ENCODE data around the gene POC1A. TPM values are rescaled to one million over a fixed set of nuclear protein-coding genes. Genes with fewer than 3 reads are reported as not detected.

The POC1A gene
- total RNA-seq, 1 experiment from 2014 or later = 43.0 TPM

GRCh38 chr3:52046186-52046901 is 107.9 kb downstream of the POC1A start:
- ChIA-PET POLR2A (ENCODE audit: unreplicated experiment) (interaction anchor here (0.6 to 1.8 kb wide), 4 partner anchors 8 to 49 kb away, joined by 4 to 19 read pairs (median 4); no protein-coding TSS in a partner anchor), CTCF (interaction anchor here (0.6 to 1.3 kb wide), 2 partner anchors 45 to 105 kb away, joined by 3 to 5 read pairs; partner anchors contain the start of gene RRP9)
- intact Hi-C loops (cut with micrococcal nuclease) = loop anchor here (2.0 kb wide), 1 partner anchor 98 kb away; no protein-coding TSS in a partner anchor
- peaks cover 12% of the 10 kb centered on the region for H3K79me2 ChIP-seq (ENCODE audit: low read length)
- H4K20me1 ChIP-seq (ENCODE audit: low read length) = no peaks in the 10 kb centered on the region
- H2AFZ ChIP-seq (ENCODE audit: low read length) = peak overlapping the region; percentile 27; the same call in 1 of the 2 replicates
- H3K27ac ChIP-seq (ENCODE audit: low read length) = peak overlapping the region; percentile 99
- H3K36me3 ChIP-seq (ENCODE audit: low read depth, low read length) = peaks cover 17% of the 10 kb centered on the region
- peaks cover 37% of the 10 kb centered on the region for H3K4me1 ChIP-seq (ENCODE audit: insufficient read depth, low read length)
- peak overlapping the region; percentile 97 for H3K9ac ChIP-seq (ENCODE audit: low read length)
- H3K9me3 ChIP-seq (ENCODE audit: low read length) = no peaks in the 10 kb centered on the region
- peak overlapping the region; percentile 77 for H3K4me2 ChIP-seq (ENCODE audit: low read length)
- DNase-seq (peak; percentile 98), ATAC-seq (peak; percentile 78)
- TSS peak; percentile 41 for BruUV-seq (replicated peaks)
- H3F3A ChIP-seq (ENCODE audit: low read length, unreplicated experiment) = peaks cover 6% of the 10 kb centered on the region
- no peaks in the 10 kb centered on the region for H3K27me3 ChIP-seq (ENCODE audit: low read length)
- peak overlapping the region; percentile 41; the same call in 1 of the 2 replicates for H3K4me3 ChIP-seq (ENCODE audit: low read length)
- no peaks in the 10 kb centered on the region for H3K9me2 ChIP-seq (replicated peaks; ENCODE audit: low read length)
- no peak for TF ChIP-seq CTCF (conservative IDR thresholded peaks at IDR 0.05; ENCODE audit: low read depth, low read length)
- TF ChIP-seq EZH2 (IDR thresholded peaks at IDR 0.05; ENCODE audit: low read length, unreplicated experiment) = no peak
- TF ChIP-seq EZH2phosphoT487 (IDR thresholded peaks at IDR 0.05; ENCODE audit: borderline replicate concordance, low read length) = no peak

DNA sequence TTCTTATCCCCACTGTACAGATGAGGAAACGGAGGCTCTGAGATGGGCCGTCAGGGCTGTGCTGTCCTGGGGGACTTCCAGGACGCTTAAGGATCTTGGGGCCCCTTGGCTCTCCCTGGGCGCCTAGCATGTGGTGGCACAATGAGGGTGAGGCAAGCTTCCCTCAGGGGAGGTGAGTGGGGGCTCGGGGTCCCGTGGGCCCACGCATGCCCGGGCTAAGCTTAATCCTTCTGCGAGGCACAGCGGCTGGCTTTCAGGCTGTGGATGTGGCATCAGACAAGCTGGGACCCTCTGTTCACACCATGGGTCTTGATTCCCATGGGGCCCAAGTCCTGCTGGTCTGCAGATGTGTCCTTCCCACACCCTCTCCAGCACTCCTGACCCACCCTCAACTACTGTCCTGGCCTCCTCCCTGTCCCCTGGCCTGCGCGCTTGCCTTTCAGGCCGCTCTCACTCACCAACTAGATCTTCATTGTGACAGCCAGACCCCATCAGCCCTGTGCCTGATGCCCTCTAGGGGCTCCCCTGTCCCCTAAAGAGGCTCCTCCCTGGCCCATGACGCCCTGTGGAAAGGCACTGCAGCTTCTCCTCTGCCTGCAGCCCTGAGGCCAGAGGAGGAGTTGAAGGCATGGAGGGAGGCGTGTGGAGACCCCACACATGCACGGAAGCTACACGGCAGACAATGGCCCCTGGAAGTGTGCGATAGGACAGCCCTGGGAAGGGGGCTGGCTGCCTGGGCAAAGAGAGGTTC is 109.2 kb downstream of the POC1A start:
- H4K20me1 ChIP-seq (ENCODE audit: low read length) = no peaks in the 10 kb centered on the region
- H3K9me3 ChIP-seq (ENCODE audit: low read length) = no peaks in the 10 kb centered on the region
- ChIA-PET POLR2A (ENCODE audit: unreplicated experiment) (no interaction called here), CTCF (no interaction called here)
- BruUV-seq (replicated peaks) = no TSS peak
- ATAC-seq (no peak), DNase-seq (no peak)
- H3F3A ChIP-seq (ENCODE audit: low read length, unreplicated experiment) = peaks cover 6% of the 10 kb centered on the region
- peak overlapping the region; percentile 97 for H3K9ac ChIP-seq (ENCODE audit: low read length)
- H3K9me2 ChIP-seq (replicated peaks; ENCODE audit: low read length) = no peaks in the 10 kb centered on the region
- no peaks in the 10 kb centered on the region for H3K79me2 ChIP-seq (ENCODE audit: low read length)
- H3K36me3 ChIP-seq (ENCODE audit: low read depth, low read length) = peaks cover 4% of the 10 kb centered on the region
- TF ChIP-seq EZH2phosphoT487 (IDR thresholded peaks at IDR 0.05; ENCODE audit: borderline replicate concordance, low read length) (no peak), CTCF (conservative IDR thresholded peaks at IDR 0.05; ENCODE audit: low read depth, low read length) (0 out of 2 replicates have a peak, but pooled peaks have one; percentile 9)
- H3K27me3 ChIP-seq (ENCODE audit: low read length) = no peaks in the 10 kb centered on the region
- peaks cover 37% of the 10 kb centered on the region for H3K4me1 ChIP-seq (ENCODE audit: insufficient read depth, low read length)
- intact Hi-C loops (cut with micrococcal nuclease) = no loop called here
- peak overlapping the region; percentile 77 for H3K4me2 ChIP-seq (ENCODE audit: low read length)
- peak overlapping the region; percentile 99 for H3K27ac ChIP-seq (ENCODE audit: low read length)
- no peak overlapping the region for H2AFZ ChIP-seq (ENCODE audit: low read length)
- H3K4me3 ChIP-seq (ENCODE audit: low read length) = no peak overlapping the region
